H1 (cell line): ENCODE data around the gene PSME3.

ENCODE experiments used
- EGR1 ChIP-seq: IDR thresholded peaks from 2 replicates; pipeline ENCODE4 v1.6.1; 2011; ENCODE audit warnings: low read depth, low read length, borderline replicate concordance
- EZH2 ChIP-seq: fragments of 200-600 bp; sonication (generic); IDR thresholded peaks from 2 replicates; pipeline ENCODE4 v1.7.1; 2012; ENCODE audit warnings: low read depth, mild to moderate bottlenecking, moderate library complexity, low read length, inconsistent platforms; ENCODE audit not compliant: severe bottlenecking
- HDAC2 ChIP-seq, 2 experiments: fragments of 300-600 bp in 1 of 2; sonication (generic) in 1 of 2; IDR thresholded peaks; 2 replicates each; pipeline ENCODE4 v1.6.1; 2011 to 2012; ENCODE audit warnings: low read depth in 2 of 2, low read length in 2 of 2, mild to moderate bottlenecking in 2 of 2, moderate library complexity in 2 of 2, borderline replicate concordance in 1 of 2, inconsistent platforms in 1 of 2
- KDM1A ChIP-seq: fragments of 200-600, 300-600 bp; sonication (generic); IDR thresholded peaks from 2 replicates; pipeline ENCODE4 v1.7.1; 2016; ENCODE audit warnings: mild to moderate bottlenecking, low read length, borderline replicate concordance
- NANOG ChIP-seq: IDR thresholded peaks from 2 replicates; pipeline ENCODE4 v1.6.1; 2011; ENCODE audit warnings: low read length, low read depth, mild to moderate bottlenecking, inconsistent platforms; ENCODE audit not compliant: insufficient read depth, poor library complexity, severe bottlenecking
- POLR2A ChIP-seq, 2 experiments: IDR thresholded peaks; 1 replicate in 1 of 2; 2 replicates in 1 of 2; pipeline ENCODE4 v1.6.1; 2011; ENCODE audit warnings: low read depth in 2 of 2, low read length in 2 of 2, mild to moderate bottlenecking in 2 of 2; ENCODE audit errors: control extremely low read depth in 1 of 2
- RFX5 ChIP-seq: IDR thresholded peaks from 2 replicates; pipeline ENCODE4 v1.6.1; 2011; ENCODE audit warnings: low read depth, low read length, improper control_type of control experiment, borderline replicate concordance
- SRF ChIP-seq: IDR thresholded peaks from 2 replicates; pipeline ENCODE4 v1.6.1; 2011; ENCODE audit warnings: mild to moderate bottlenecking, low read depth, low read length, moderate library complexity
- TAF1 ChIP-seq: IDR thresholded peaks from 2 replicates; pipeline ENCODE4 v1.6.1; 2011; ENCODE audit warnings: mild to moderate bottlenecking, low read depth, low read length
- ZNF274 ChIP-seq: IDR thresholded peaks from 2 replicates; pipeline ENCODE4 v1.7.0; 2012; ENCODE audit warnings: low read length, borderline replicate concordance; ENCODE audit errors: extremely low read depth
- TF ChIP-seq, protein P1 (sequence below), 3 experiments: IDR thresholded peaks; 1 replicate in 2 of 3; 2 replicates in 1 of 3; pipeline versions ENCODE4 v1.5.1 to v1.6.1; 2011; ENCODE audit warnings: low read length in 3 of 3, mild to moderate bottlenecking in 3 of 3, inconsistent platforms in 2 of 3, low read depth in 1 of 3, moderate library complexity in 1 of 3; ENCODE audit not compliant: insufficient read depth in 1 of 3; ENCODE audit errors: control extremely low read depth in 1 of 3
- TF ChIP-seq, protein P2 (sequence below): IDR thresholded peaks from 2 replicates; pipeline ENCODE4 v1.6.1; 2011; ENCODE audit warnings: low read length, improper control_type of control experiment

- TF ChIP-seq, protein P1, sequence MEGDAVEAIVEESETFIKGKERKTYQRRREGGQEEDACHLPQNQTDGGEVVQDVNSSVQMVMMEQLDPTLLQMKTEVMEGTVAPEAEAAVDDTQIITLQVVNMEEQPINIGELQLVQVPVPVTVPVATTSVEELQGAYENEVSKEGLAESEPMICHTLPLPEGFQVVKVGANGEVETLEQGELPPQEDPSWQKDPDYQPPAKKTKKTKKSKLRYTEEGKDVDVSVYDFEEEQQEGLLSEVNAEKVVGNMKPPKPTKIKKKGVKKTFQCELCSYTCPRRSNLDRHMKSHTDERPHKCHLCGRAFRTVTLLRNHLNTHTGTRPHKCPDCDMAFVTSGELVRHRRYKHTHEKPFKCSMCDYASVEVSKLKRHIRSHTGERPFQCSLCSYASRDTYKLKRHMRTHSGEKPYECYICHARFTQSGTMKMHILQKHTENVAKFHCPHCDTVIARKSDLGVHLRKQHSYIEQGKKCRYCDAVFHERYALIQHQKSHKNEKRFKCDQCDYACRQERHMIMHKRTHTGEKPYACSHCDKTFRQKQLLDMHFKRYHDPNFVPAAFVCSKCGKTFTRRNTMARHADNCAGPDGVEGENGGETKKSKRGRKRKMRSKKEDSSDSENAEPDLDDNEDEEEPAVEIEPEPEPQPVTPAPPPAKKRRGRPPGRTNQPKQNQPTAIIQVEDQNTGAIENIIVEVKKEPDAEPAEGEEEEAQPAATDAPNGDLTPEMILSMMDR (IDR thresholded peaks at IDR 0.05; ENCODE audit: control extremely low read depth in 1 of 3, insufficient read depth in 1 of 3, low read depth in 1 of 3, low read length in 3 of 3), result no peak
- TF ChIP-seq RFX5 (no peak), POLR2A (IDR thresholded peaks at IDR 0.05; ENCODE audit: control extremely low read depth in 1 of 2, low read depth in 2 of 2, low read length in 2 of 2) (no peak), EZH2 (no peak), EGR1 (no peak), KDM1A (no peak), NANOG (no peak), SRF (no peak), TAF1 (no peak), ZNF274 (no peak), HDAC2 (IDR thresholded peaks at IDR 0.05; ENCODE audit: borderline replicate concordance in 1 of 2, low read depth in 2 of 2, low read length in 2 of 2) (no peak)
- TF ChIP-seq, protein P2, sequence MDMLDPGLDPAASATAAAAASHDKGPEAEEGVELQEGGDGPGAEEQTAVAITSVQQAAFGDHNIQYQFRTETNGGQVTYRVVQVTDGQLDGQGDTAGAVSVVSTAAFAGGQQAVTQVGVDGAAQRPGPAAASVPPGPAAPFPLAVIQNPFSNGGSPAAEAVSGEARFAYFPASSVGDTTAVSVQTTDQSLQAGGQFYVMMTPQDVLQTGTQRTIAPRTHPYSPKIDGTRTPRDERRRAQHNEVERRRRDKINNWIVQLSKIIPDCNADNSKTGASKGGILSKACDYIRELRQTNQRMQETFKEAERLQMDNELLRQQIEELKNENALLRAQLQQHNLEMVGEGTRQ, result no peak
Measured at GRCh38 chr17:42868338-42868737, 35.1 kb downstream of the PSME3 start.
